HG02938 (cell line): ENCODE data around the gene GBP7.
A peak's percentile ranks its signal among the peaks of the same experiment; 100 is the strongest.
"Not testable (repeated sequence)": the region's sequence is repeated elsewhere in the genome, so short reads cannot be mapped to it uniquely, and the experiment has no call there.

ENCODE experiments used
- ATAC-seq: cut with Tn5 transposase; IDR thresholded peaks from one replicate; pipeline ENCODE4 v1.9.1; 2021; ENCODE audit warnings: mild to moderate bottlenecking, moderate library complexity; ENCODE audit not compliant: unreplicated experiment

Gene GBP7

GRCh38 chr1:89171067-89171438, 4.8 kb downstream of the GBP7 start:
- peak; percentile 73 for ATAC-seq

- ATAC-seq, result peak; percentile 43
Observed at GRCh38 chr1:89170170-89171066, 5.4 kb downstream of the GBP7 start.

GRCh38 chr1:89169166-89169565, 6.6 kb downstream of the GBP7 start:
- no peak for ATAC-seq

GRCh38 chr1:89167590-89168230, 8.1 kb downstream of the GBP7 start:
- ATAC-seq, result no peak

- ATAC-seq, result no peak
Observed at GRCh38 chr1:89166705-89167104, 9.1 kb downstream of the GBP7 start.

GRCh38 chr1:89165811-89166210, 10.0 kb downstream of the GBP7 start:
- ATAC-seq, result no peak

GRCh38 chr1:89151047-89151446, 24.8 kb downstream of the GBP7 start:
- ATAC-seq, result no peak

GRCh38 chr1:89149976-89150375, 25.8 kb downstream of the GBP7 start:
- no peak for ATAC-seq

- ATAC-seq, result no peak
Observed at GRCh38 chr1:89149229-89149628, 26.6 kb downstream of the GBP7 start.

GRCh38 chr1:89147678-89148658, 27.8 kb downstream of the GBP7 start:
- ATAC-seq, result no peak

- no peak for ATAC-seq
Observed at GRCh38 chr1:89146721-89147120, 29.1 kb downstream of the GBP7 start.

GRCh38 chr1:89143484-89143883, 32.3 kb downstream of the GBP7 start:
- no peak for ATAC-seq

- ATAC-seq, result no peak
Observed at GRCh38 chr1:89142160-89142559, 33.6 kb downstream of the GBP7 start.

- ATAC-seq, result no peak
Observed at GRCh38 chr1:89133747-89134146, 42.1 kb downstream of the GBP7 start.

GRCh38 chr1:89130716-89131115, 45.1 kb downstream of the GBP7 start:
- no peak for ATAC-seq

GRCh38 chr1:89129911-89130310, 45.9 kb downstream of the GBP7 start:
- ATAC-seq, result no peak

- ATAC-seq, result not testable (repeated sequence)
Observed at GRCh38 chr1:89128003-89128458, 47.8 kb downstream of the GBP7 start.

- ATAC-seq, result not testable (repeated sequence)
Observed at GRCh38 chr1:89126602-89127565, 48.9 kb downstream of the GBP7 start.

GRCh38 chr1:89125913-89126580, 49.8 kb downstream of the GBP7 start, which contains the start of gene GBP2:
GBP2 (minus strand) TSS chr1:89126114; CDS start chr1:89121966, 4,148 bp downstream.
- peak; percentile 73 for ATAC-seq
